HL-60/S4 treated with retinoic acid at 250 ng/mL for 4 days and 3 days (cell line): ENCODE results near the gene ONECUT3.
"Not testable (repeated sequence)": the region's sequence is repeated elsewhere in the genome, so short reads cannot be mapped to it uniquely, and the experiment has no call there.

ENCODE experiments used
- in situ Hi-C: fragments of 300-500 bp; cut with MboI; formaldehyde crosslinking; loops from 2 replicates; pipeline ENCODE4 v1.7.0; 2022; ENCODE audit warnings: low sequenced_read_pairs

Gene ONECUT3

DNA sequence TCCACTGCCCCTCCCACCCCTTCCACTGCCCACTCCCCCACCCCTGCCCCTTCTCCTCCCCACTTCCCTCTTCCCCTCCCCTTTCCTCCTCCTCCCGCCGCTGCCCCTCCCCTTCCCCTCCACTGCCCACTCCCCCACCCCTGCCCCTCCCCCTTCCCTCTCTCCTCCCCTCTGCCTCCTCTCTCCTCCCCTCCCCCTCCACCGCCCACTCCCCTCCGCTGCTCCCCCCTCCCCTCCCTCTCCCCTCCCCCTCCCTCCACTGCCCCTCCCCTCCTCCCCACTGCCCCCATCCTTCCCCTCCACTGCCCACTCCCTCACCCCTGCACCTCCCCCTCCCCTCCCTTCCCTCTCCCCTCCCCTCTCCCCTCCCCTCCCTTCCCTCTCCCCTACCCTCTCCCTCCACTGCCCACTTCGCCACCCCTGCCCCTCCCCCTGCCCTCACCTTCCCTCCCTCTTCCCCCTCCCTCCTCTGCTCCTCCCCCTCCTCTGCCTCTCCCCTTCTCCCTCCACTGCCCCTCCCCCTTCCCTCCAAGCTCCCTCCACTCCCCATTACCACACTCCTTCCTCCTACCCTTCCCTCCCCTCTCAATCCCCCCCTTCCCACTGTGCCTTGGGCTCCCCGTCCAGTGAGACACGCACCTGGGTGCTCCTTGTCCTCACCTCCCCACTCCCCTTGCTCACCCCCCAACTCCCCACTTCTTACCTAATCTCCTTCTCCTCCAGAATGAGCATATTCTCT is 36.9 kb downstream of the ONECUT3 start:
- in situ Hi-C loops, result no loop called here

DNA sequence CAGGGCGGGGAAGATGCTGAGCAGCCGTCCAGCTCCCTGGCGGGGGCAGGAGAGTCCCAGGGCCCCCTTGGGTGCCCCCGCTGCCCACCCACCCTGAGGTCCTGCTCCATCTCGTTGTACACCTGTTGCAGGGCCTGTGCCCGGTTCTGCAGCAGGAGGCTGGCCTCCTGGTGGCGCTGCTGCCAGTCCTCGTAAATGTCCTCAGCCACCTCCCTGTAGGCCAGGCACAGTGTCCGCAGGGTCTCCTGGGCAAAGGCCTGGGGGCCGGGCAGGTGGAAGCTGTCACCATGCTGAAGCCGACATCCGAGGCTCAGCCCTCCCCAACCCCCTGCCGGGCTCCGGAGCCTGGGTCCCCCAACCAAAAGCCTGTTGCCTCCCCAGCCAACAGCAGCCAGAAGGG is 38.6 kb downstream of the ONECUT3 start:
- in situ Hi-C loops, result no loop called here

DNA sequence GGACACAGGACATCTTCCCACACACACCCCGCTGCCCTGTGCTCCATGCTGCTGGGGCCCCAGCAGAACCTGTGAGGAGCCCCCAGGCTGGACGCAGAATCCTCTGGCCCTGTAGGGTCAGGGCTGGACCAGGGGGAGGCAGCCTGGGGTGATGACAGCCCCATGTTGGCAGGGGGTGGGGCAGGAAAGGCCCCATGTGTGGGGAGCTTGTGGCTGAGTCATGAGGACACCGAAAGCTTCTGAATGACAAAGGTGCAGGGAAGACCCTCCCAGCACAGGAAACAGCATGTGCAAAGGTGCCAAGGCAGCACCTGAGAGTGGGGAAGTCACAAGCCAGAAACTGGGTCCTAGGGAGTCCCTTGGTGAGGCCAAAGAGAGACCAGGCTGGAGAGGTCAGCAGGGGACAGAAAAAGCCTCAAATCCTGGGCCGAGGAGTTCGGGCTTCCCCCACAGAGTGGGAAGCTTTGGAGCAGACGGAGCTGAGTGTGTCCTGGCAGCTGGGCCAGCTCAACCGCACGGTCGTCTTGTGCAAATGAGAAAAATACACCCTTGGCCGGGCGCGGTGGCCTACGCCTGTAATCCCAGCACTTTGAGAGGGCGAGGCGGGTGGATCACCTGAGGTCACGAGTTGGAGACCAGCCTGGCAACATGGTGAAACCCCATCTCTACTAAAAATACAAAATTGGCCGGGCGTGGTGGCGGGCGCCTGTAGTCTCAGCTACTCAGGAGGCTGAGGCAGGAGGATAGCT is 41.3 kb downstream of the ONECUT3 start:
- in situ Hi-C loops, result no loop called here

DNA sequence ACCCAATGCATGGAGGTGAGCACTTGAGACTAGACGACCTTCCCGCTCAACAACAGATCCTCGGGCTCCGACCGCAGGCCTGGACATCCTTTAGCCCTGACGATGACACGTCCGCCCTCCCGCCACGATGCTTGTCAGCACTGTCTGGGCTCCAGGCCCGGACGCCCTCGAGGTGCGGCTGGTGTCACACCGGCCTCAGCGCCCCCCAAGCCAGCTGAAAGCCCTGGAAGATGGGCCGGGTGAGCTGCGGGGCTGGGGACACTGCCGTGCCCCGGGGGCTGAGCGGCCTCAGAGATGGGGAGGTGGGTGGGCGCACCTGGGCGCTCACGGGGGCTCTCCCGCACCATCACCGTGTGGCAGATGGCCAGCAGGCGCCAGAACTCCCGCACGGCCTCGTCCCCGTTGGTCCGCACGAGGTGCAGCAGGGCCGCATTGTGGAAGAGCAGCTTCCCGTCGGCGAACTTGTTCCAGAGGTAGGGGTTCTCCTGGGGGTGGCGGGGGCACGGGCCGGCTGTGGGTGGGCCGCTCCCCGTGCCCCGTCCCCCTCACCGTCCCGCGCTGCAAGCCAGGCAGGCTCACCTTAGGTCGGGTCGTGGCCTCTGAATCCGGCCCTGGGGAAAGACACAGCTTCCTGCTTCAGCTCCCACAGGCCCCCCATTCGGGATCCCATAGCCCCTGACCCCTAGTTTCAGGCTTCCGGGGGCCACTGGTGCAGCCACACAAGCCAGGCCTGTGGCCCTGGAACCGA is 43.3 kb downstream of the ONECUT3 start:
- in situ Hi-C loops, result no loop called here

DNA sequence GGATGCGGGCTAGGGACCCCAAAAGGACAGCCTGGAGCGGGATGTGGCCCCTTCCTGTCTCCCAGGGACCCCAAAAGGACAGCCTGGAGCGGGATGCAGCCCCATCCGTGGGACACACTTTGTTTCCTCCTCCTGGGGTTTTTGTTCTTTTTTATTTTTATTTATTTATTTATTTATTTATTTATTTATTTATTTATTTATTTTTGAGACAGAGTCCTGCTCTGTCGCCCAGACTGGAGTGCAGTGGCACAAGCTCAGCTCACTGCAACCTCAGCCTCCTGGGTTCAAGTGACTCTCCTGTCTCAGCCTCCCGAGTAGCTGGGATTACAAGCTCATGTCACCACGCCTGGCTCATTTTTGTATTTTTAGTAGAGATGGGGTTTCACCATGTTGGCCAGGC is 44.0 kb downstream of the ONECUT3 start:
- in situ Hi-C loops, result not testable (repeated sequence)

DNA sequence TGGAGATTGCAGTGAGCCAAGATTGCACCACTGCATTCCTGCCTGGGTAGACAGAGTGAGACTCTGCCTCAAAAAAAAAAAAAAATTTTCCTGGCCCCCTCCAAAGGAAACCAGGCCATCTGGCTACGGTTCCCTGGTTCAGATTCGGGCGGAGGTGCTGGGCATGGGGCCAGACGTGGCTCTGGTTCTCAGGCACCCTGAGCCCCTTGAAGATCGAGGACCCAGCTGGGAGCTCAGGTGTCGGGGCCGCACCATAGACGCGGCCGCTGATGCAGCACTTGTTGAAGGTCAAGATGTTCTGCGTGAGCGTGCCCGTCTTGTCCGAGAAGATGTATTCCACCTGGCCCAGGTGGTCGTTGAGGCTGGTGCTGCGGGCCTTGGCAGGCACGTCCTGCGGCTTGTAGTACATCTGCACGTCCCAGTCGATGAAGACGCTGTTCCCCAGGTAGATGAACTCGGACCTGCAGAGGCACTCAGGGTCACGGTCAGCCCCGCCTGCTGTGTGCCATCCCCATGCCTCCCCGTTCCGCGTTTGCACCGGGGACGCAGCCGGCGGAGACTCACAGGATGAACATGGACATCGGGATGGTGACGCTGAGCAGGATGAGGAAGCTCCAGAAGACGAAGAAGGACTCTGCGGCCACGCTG is 46.5 kb downstream of the ONECUT3 start:
- in situ Hi-C loops, result no loop called here

DNA sequence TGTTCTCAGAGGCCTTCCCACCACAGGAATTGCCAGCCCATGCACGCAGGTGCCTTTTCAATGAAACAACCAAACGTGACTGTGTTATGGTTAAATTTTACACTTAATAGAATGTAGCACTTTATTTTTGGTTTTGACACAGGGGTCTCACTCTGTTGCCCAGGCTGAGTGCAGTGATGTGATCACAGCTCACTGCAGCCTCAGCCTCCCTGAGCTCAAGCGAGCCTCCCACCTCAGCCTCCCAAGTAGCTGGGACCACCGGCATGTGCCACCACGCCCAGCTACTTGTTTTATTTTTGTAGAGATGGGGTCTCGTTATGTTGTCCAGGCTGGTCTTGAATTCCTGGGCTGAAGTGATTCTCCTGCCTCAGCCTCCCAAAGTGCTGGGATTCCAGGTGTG is 51.6 kb downstream of the ONECUT3 start:
- in situ Hi-C loops, result no loop called here

DNA sequence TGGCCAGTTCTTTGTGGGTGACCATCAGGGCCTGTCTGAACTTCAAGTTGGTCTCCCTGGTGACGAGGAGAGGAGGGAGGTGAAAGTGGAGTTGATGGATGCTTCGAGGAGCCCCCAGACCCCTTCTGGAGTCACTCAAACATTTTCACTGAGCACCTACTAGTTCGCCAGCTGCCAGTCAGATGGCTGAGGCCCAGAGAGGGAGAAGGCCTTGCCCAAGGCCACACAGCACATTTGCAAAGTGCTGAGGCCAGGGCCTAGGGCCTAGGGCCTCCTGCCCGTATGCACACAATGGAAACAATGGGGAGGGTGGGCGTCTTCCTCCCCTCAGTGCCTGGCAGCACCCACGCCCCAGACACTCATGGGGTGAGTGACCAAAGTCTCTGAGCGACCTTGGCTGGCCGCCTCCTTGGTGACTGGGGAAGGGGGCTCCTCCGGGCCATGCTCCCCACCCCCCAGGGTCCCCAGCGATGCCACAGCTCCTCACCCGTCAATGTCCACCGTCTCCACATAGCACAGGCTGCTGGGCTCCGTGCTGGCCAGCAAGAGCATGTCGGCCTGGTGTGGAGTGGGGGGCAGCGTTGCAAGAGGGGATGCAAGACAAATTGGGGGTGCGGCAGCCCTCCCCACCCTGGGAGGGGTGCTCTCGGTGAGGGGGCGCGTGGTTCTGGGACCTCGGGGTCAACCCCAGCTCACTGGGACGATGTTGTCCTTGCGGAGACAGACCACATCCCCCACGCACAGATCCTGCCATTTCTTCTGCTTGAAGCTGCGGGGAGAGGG is 52.3 kb downstream of the ONECUT3 start:
- in situ Hi-C loops, result no loop called here

DNA sequence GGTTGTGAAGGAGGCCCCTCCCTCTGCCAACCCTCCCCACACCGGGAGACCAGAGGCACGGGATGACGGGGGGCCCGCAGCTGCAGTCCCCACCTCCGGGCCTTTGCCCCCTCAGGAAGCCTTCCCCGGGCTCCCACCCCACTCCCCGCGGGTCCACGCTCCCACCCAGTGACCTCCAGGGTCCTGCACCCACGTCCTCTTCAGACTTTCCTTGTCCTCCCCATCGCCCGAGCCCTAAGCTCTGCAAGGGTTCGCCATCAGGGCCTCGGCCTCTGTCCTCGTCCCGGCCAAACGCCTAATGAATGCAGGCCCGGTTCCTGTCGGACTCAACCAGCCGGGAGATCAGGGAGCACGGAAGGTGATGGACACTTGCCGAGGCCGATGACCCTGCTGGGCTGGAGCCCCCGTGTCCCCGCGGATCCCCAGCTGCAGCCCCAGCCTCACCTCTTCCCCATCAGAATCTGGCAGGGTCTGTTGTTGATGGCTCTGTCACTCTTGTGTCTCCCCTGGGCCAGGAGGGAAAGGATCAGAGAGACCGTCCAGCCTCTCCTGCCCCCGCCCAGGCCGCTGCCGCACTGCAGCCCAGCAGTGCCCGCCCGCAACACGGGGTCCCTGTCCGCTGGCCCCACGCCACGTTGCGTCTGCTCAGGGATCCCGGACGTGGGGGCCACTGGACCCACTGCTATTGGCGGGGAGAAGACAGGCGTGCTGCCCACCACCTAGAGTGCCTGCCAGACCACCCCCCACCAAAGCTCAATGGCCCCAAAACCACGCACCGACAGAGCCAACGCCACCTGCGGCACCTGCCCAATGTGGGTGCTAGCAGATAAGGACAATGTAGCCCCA is 53.1 kb downstream of the ONECUT3 start:
- in situ Hi-C loops, result no loop called here

DNA sequence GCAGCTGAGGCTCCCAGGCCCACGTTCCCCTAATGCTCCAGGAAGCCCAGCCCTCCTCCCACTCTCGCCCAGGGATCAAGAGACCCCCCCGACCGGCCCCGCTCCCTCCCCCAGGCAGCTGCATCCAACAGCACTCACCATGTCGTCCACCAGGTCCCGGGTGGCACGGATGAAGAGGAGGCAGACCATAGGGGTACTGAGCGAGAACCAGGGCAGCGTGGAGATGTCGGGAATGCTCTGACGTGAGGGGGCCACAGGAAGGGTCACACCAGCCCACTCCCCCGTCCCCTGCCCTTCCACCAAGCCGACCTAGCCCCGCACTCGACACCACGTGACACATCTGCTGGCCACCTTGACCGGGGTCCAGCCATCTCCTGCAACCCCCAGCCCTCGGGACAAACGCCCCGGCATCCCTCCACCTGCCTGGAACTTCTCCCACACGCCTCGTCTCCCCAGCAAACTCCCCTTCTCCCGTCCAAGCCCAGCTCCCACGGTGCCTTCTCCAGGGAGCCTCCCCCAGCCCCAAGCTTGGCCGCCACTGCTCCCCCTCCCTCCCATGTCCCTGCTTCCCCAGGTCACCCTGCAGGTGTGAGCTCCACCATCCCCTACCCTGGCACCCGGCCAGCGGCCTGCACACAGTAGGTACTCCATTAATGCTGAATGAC is 53.9 kb downstream of the ONECUT3 start:
- in situ Hi-C loops, result no loop called here

DNA sequence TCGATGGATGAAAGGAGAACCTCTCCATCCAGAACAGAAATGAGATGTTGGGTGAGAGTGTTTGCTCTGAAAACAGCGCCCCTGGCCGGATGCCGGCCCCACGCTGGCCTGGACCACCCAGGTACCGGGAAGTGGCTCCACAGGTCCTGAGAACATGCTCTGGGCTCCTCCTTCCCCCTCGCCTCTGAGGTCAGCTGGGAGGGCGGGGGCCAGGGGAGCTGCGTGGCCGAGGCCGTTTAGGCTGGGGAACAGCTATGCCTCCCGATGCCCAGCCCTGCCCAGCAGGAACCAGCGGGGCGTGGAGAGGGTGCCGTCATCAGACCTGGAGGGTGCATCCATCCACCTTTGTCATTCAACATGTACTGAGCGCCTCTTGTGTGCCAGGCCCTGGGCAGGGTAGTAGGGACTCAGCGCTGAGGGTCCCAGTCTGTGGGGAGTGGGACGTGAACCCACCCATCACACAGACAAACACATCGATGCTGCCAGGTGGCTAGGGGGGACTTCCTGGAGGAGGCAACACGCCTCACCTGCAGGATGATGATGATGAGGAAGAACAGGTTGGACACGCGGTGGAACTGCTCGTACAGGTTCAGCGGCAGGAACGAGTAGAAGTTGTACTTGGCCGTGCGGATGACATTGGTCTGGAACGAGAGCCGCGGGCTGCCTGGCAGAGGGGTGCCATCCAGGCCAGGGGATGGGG is 54.5 kb downstream of the ONECUT3 start:
- in situ Hi-C loops, result no loop called here

DNA sequence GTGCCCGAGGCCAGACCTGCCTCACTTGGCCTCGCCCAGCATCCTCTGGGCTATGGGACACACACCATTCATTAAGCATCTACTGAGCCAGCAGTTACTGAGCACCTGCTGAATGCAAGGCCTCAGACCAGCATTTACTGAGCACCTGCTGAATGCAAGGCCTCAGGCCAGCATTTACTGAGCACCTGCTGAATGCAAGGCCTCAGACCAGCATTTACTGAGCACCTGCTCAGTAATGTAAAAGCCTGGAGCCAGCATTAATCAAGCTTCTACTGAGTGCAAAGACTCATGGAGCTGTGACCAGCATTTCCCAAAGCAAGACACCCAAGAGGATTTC is 55.1 kb downstream of the ONECUT3 start:
- in situ Hi-C loops, result no loop called here

DNA sequence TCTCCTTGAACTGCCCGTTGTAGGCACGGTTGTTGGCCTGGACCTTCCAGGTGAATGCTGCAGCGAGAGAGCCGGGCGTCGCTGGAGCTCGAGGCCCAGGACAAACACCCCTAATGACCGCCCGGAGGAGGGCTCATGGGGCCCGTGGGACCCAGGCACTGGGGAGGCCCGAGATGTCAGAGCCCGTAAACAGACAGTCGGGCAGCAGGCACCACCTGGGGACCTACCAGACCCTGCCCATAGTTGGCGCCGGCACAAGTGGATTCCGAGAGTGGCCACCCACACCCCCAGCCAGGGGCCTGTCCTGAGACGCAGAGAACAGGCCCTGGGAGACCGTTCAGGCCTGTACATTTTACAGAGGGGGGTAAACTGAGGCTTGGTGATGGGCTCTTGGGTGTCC is 56.4 kb downstream of the ONECUT3 start:
- in situ Hi-C loops, result no loop called here

DNA sequence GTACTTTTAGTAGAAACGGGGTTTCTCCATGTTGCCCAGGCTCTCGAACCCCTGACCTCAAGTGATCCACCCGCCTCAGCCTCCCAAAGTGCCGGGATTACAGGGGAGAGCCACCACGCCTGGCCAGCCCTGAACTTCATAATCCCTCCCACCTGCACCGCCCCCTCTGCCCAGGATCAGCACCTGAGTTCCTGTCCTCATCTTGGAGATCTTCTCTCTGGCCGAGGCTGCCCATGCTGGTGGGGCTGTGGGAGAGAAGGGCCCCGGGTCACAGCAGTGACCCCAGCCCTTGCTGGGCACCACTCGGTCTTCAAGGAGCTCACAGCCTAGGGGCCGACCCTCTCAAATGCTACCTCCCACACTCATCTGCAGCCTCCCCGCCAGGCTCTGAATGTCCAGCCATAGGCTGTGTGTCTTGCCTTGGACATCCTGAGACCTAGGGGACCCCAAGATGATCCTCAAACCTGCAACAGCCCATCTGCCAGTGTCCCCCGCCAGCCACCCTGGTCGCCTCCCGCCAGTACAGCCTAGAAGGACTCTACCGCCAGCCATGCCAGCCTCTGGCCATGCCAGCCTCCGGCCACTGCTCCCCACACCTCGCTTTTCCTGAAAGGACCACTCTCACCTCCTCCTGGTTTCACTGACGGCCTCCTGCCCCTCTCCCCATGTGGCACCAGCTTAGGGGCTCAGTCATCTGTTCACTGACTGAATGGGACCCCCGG is 57.3 kb downstream of the ONECUT3 start:
- in situ Hi-C loops, result no loop called here

DNA sequence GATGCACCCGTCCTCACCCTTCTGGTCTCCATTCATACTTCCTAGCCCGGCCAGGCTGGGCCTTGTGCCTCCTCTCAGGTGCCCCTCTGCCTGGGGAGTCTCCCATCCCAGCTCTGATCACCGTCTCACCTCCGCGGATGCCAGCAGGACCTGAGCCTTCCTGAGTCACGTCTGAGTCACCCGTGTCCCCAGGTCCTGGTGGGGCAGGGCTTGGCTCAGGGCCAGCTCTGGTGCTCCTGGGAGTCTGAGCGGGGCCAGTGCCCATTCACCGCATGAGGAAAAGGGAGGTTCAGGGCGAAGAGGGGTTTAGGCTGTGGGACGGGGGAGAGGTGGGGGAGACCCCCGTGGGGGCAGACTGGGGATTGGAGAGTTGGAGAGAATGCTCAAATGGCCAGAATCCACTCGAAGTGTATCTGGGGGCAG is 58.2 kb downstream of the ONECUT3 start:
- in situ Hi-C loops, result no loop called here

DNA sequence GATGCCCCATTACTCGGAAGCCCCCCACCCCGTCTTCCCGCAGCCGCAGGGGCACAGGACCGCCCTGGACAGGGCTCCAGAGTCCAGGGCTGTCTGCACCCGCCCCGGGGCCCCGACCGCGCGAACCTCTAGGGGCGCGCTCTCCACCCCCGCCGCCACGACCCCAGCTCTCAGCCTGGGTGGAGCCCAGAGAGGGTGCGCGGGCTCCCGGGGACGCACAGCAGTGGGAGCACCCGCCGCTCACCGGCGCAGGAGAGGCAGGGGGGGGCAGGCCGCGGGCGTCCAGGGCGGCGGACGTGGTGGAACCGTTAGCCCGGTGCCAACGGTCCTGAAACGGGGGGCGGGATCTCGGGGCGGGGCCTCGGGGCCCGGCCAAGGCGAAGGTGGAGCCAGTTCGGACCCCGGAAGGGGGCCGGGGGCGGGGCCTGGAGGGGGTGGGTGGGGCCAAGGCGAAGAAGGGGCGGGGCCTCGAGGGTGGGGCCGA is 58.7 kb downstream of the ONECUT3 start, which contains the start of gene ATP8B3:
TSS of gene ATP8B3 (minus strand) at position 335 of the 484 bp plus-strand sequence. CDS start 540 bp downstream, outside the sequence.
- in situ Hi-C loops, result no loop called here

DNA sequence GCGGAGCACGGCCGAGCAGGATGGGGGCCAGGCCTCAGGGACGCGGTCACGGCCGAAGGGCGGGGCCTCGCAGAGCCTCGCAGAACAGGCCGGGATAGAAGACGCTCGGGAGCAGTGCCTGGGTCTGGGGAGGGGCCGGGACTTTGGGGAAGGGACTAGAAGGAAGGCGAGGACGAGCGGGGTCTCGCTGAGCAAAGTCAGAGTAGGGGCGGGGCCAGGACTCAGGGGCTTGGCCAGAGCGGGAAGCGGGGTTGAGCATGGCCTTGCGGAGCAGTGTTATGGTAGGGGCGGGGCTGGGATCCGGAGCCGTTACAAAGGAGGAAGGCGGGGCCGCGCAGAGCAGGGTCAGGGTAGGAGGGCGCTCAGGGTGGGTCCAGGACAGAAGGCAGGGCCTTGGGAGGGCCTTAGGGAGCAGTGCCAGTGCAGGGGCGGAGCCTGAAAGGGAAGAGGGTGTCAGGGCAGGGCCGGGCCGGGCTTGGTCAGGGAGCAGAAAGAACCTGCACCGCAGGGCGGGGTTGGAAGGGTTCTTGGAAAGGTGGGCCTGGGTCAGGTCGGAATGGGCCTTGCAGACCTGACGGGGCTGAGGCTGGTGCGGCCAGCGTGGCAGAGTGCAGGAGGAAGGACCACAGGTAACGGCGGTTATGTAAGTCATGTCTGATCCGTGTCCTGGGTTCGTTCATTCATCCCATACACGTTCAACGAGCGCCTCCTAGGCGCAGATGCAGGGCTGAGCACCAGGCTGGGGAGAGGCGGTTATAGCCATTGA is 59.3 kb downstream of the ONECUT3 start:
- in situ Hi-C loops, result no loop called here
